SU-DHL-6 (cell line): ENCODE data around the gene THAP2.

ENCODE experiments used
- EZH2phosphoT487 ChIP-seq: fragments of 200-600 bp; sonication (generic), shearing (Covaris generic); conservative IDR thresholded peaks from 2 replicates; pipeline ENCODE4 v1.6.1; 2018; ENCODE audit warnings: mild to moderate bottlenecking, antibody characterized with exemption, low read length, moderate library complexity, mixed read lengths
- TF ChIP-seq, protein P1 (sequence below): fragments of 200-600 bp; sonication (generic); IDR thresholded peaks from one replicate; pipeline ENCODE4 v1.5.1; 2017; ENCODE audit warnings: antibody characterized with exemption, mild to moderate bottlenecking, low read length, moderate library complexity; ENCODE audit not compliant: insufficient read depth, poor library complexity, severe bottlenecking

DNA sequence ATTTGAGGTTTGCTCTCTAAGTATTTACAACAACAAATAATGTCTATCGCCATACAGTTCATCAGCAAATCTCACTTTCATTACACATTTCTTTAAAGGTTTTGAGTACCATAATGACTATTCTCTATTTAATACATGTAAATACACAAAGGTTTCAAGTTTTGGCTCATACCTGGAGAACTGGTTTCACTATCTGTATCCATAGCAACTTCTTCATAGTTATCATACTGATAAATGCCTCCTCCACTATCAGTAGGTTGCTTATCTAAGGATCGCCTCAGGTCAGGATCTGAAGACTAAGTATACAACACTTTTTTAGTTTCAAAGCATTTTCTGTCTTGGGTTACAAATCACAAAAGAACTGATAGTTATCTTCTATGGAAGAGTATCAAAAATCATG is 21.8 kb upstream of the THAP2 start:
- TF ChIP-seq, protein P1, sequence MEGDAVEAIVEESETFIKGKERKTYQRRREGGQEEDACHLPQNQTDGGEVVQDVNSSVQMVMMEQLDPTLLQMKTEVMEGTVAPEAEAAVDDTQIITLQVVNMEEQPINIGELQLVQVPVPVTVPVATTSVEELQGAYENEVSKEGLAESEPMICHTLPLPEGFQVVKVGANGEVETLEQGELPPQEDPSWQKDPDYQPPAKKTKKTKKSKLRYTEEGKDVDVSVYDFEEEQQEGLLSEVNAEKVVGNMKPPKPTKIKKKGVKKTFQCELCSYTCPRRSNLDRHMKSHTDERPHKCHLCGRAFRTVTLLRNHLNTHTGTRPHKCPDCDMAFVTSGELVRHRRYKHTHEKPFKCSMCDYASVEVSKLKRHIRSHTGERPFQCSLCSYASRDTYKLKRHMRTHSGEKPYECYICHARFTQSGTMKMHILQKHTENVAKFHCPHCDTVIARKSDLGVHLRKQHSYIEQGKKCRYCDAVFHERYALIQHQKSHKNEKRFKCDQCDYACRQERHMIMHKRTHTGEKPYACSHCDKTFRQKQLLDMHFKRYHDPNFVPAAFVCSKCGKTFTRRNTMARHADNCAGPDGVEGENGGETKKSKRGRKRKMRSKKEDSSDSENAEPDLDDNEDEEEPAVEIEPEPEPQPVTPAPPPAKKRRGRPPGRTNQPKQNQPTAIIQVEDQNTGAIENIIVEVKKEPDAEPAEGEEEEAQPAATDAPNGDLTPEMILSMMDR, result no peak
- TF ChIP-seq EZH2phosphoT487, result no peak
